HFF-Myc (cell line): Measurements from ENCODE around the gene TSC22D1.

Experiments used
- DNase-seq: peaks from one replicate; pipeline ENCODE4 v3.0.0-alpha.2; 2011; ENCODE audit warnings: low read depth; ENCODE audit errors: extremely low read depth
- H3K4me3 ChIP-seq: replicated peaks from 2 replicates; pipeline ENCODE4 v1.5.1; 2011; ENCODE audit warnings: low read depth, mild to moderate bottlenecking, control low read depth, low read length
- TF ChIP-seq, protein P1 (sequence below): IDR thresholded peaks from 2 replicates; pipeline ENCODE4 v1.5.1; 2012; ENCODE audit warnings: mild to moderate bottlenecking, low read depth, low read length, control low read depth; ENCODE audit errors: missing control alignments

The TSC22D1 gene

DNA sequence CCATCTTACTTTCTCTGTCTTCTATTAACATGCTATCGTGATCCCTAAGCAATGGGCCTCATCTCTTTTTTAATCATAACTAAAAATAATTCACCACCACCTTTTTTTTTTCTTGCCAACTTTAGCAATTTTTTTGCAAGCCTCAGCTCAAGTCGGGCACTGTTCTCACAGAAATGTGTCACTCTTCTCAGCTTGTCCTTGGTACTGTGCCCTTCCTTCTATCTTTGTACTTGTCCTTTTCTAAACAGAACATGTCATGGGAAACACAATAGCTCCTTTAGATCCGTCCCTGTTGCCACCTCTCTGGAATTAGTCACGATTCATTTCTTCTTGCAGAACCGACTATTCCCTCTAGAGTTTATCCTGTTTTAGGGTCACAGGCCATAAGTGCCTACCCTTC, 192.2 kb downstream of the TSC22D1 start:
- no peak overlapping the region for H3K4me3 ChIP-seq
- DNase-seq = no peak
- TF ChIP-seq, protein P1, sequence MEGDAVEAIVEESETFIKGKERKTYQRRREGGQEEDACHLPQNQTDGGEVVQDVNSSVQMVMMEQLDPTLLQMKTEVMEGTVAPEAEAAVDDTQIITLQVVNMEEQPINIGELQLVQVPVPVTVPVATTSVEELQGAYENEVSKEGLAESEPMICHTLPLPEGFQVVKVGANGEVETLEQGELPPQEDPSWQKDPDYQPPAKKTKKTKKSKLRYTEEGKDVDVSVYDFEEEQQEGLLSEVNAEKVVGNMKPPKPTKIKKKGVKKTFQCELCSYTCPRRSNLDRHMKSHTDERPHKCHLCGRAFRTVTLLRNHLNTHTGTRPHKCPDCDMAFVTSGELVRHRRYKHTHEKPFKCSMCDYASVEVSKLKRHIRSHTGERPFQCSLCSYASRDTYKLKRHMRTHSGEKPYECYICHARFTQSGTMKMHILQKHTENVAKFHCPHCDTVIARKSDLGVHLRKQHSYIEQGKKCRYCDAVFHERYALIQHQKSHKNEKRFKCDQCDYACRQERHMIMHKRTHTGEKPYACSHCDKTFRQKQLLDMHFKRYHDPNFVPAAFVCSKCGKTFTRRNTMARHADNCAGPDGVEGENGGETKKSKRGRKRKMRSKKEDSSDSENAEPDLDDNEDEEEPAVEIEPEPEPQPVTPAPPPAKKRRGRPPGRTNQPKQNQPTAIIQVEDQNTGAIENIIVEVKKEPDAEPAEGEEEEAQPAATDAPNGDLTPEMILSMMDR = no peak

GRCh38 chr13:44382635-44383145, 193.4 kb downstream of the TSC22D1 start:
- TF ChIP-seq, protein P1 = no peak
- H3K4me3 ChIP-seq = no peak overlapping the region
- no peak for DNase-seq
